Kidney tubule cell (primary cell): ENCODE measurements around the gene TLCD4.

Source experiments
- DNase-seq: peaks from one replicate; pipeline ENCODE4 v3.0.0-alpha.2; 2018; ENCODE audit warnings: low spot score

Gene TLCD4

GRCh38 chr1:95095833-95096217 lies 21.3 kb upstream of the TLCD4 start:
- no peak for DNase-seq

- DNase-seq: no peak
Observed at GRCh38 chr1:95096218-95096841, 20.8 kb upstream of the TLCD4 start.

GRCh38 chr1:95097426-95097825 lies 19.7 kb upstream of the TLCD4 start:
- no peak for DNase-seq

- DNase-seq: no peak
Observed at GRCh38 chr1:95098196-95098595, 19.0 kb upstream of the TLCD4 start.

- no peak for DNase-seq
Observed at GRCh38 chr1:95108792-95109191, 8.4 kb upstream of the TLCD4 start.

GRCh38 chr1:95111014-95111413 lies 6.1 kb upstream of the TLCD4 start:
- no peak for DNase-seq

GRCh38 chr1:95113684-95114083 lies 3.5 kb upstream of the TLCD4 start:
- DNase-seq: no peak

- no peak for DNase-seq
Observed at GRCh38 chr1:95115708-95116137, 1.4 kb upstream of the TLCD4 start.

GRCh38 chr1:95116580-95117206 lies 462 bp upstream of the TLCD4 start:
- DNase-seq: peak; percentile 81

- no peak for DNase-seq
Observed at GRCh38 chr1:95118067-95118499, 928 bp downstream of the TLCD4 start.

- DNase-seq: no peak
Observed at GRCh38 chr1:95118710-95119109, 1.6 kb downstream of the TLCD4 start.

GRCh38 chr1:95119273-95119672 lies 2.1 kb downstream of the TLCD4 start:
- DNase-seq: no peak

GRCh38 chr1:95122151-95122697 lies 5.1 kb downstream of the TLCD4 start:
- DNase-seq: no peak

- DNase-seq: no peak
Observed at GRCh38 chr1:95124342-95124741, 7.2 kb downstream of the TLCD4 start.

- peak; percentile 57 for DNase-seq
Observed at GRCh38 chr1:95126366-95126765, 9.2 kb downstream of the TLCD4 start.

- peak; percentile 13 for DNase-seq
Observed at GRCh38 chr1:95126846-95127245, 9.7 kb downstream of the TLCD4 start.

GRCh38 chr1:95127380-95127779 lies 10.2 kb downstream of the TLCD4 start:
- DNase-seq: peak; percentile 24

- peak; percentile 12 for DNase-seq
Observed at GRCh38 chr1:95132762-95133161, 15.6 kb downstream of the TLCD4 start.

- no peak for DNase-seq
Observed at GRCh38 chr1:95133687-95134086, 16.5 kb downstream of the TLCD4 start.

GRCh38 chr1:95138223-95138622 lies 21.1 kb downstream of the TLCD4 start:
- no peak for DNase-seq

GRCh38 chr1:95139039-95139438 lies 21.9 kb downstream of the TLCD4 start:
- DNase-seq: no peak

- DNase-seq: no peak
Observed at GRCh38 chr1:95140791-95141190, 23.6 kb downstream of the TLCD4 start.

GRCh38 chr1:95145493-95145892 lies 28.3 kb downstream of the TLCD4 start:
- DNase-seq: no peak

GRCh38 chr1:95146637-95147036 lies 29.5 kb downstream of the TLCD4 start:
- no peak for DNase-seq
